Muscle of leg (tissue), 11 donors: ENCODE results near the gene TTLL1. TPM values are rescaled to one million over a fixed set of nuclear protein-coding genes. Genes with fewer than 3 reads are reported as not detected.

ENCODE experiments used
- DNase-seq: peaks from one replicate; pipeline ENCODE4 v3.0.0; 2013
- H3K27ac ChIP-seq: one replicate; pipeline ENCODE4 v1.5.1; 2013; ENCODE audit warnings: mild to moderate bottlenecking, low read length, control low read depth
- H3K27me3 ChIP-seq: one replicate; pipeline ENCODE4 v1.6.1; 2013; ENCODE audit warnings: low read length; ENCODE audit not compliant: control insufficient read depth, insufficient read depth
- H3K36me3 ChIP-seq: one replicate; pipeline ENCODE4 v1.6.1; 2013; ENCODE audit warnings: low read length; ENCODE audit not compliant: control insufficient read depth, insufficient read depth
- H3K4me1 ChIP-seq: one replicate; pipeline ENCODE4 v1.6.1; 2013; ENCODE audit warnings: low read length; ENCODE audit not compliant: control insufficient read depth, insufficient read depth
- H3K4me3 ChIP-seq: one replicate; pipeline ENCODE4 v1.5.1; 2013; ENCODE audit warnings: low read length, control low read depth
- H3K9me3 ChIP-seq: replicated peaks from 2 replicates; pipeline ENCODE4 v1.6.1; 2013; ENCODE audit warnings: low read depth, low read length; ENCODE audit not compliant: control insufficient read depth
- WGBS: methylation state at CpG from one replicate; pipeline ENCODE4 v1.1.5; 2013; ENCODE audit warnings: missing lambda C conversion rate; ENCODE audit not compliant: insufficient coverage; 5-methylcytosine and 5-hydroxymethylcytosine counted together
- polyA plus RNA-seq, 8 donors: library from polyadenylated mRNA; unstranded; fragments of 120-200 nt; gene quantifications; one replicate each; pipeline versions ENCODE4 v1.2.1 to v1.2.3, GENCODE V29; 2013; ENCODE audit warnings: inconsistent platforms in 1 of 8, low replicate concordance in 1 of 8; ENCODE audit not compliant: insufficient read length in 8 of 8, insufficient read depth in 1 of 8
- total RNA-seq: library from RNA; stranded (reverse); fragments of 120-200 nt; gene quantifications from one replicate; pipeline ENCODE4 v1.2.4, GENCODE V29; 2013

The TTLL1 gene
- total and polyA plus RNA-seq, 9 donors = 9.1 to 11.4 (median 10.4) TPM

GRCh38 chr22:43098356-43098755, 9.2 kb upstream of the TTLL1 start:
- peaks cover 5% of the 10 kb centered on the region for H3K9me3 ChIP-seq
- H3K4me3 ChIP-seq = no peak overlapping the region
- H3K27me3 ChIP-seq = no peaks in the 10 kb centered on the region
- 53% methylated on average over 2 of the region's 4 CpGs for WGBS
- H3K27ac ChIP-seq = no peak overlapping the region
- H3K4me1 ChIP-seq = peaks cover 3% of the 10 kb centered on the region
- DNase-seq = no peak
- no peaks in the 10 kb centered on the region for H3K36me3 ChIP-seq

GRCh38 chr22:43096420-43096819, 7.2 kb upstream of the TTLL1 start:
- no peak for DNase-seq
- H3K27me3 ChIP-seq = no peaks in the 10 kb centered on the region
- H3K36me3 ChIP-seq = no peaks in the 10 kb centered on the region
- H3K4me3 ChIP-seq = no peak overlapping the region
- no peak overlapping the region for H3K27ac ChIP-seq
- 94% methylated on average over 2 of the region's 8 CpGs for WGBS
- peaks cover 3% of the 10 kb centered on the region for H3K4me1 ChIP-seq
- H3K9me3 ChIP-seq = peaks cover 5% of the 10 kb centered on the region

GRCh38 chr22:43094551-43094950, 5.4 kb upstream of the TTLL1 start:
- Histone ChIP-seq H3K36me3 (no peaks in the 10 kb centered on the region), H3K4me3 (no peak overlapping the region), H3K27ac (no peak overlapping the region), H3K4me1 (peaks cover 7% of the 10 kb centered on the region), H3K27me3 (no peaks in the 10 kb centered on the region), H3K9me3 (peaks cover 5% of the 10 kb centered on the region)
- 53% methylated on average over 2 of the region's 4 CpGs for WGBS
- DNase-seq = no peak

GRCh38 chr22:43094085-43094484, 4.9 kb upstream of the TTLL1 start:
- no peak for DNase-seq
- no peak overlapping the region for H3K27ac ChIP-seq
- no peaks in the 10 kb centered on the region for H3K27me3 ChIP-seq
- WGBS = 68% methylated on average over 6 of the region's 7 CpGs
- H3K4me1 ChIP-seq = peaks cover 9% of the 10 kb centered on the region
- no peak overlapping the region for H3K4me3 ChIP-seq
- H3K36me3 ChIP-seq = no peaks in the 10 kb centered on the region
- peaks cover 5% of the 10 kb centered on the region for H3K9me3 ChIP-seq

GRCh38 chr22:43092085-43092484, 2.9 kb upstream of the TTLL1 start:
- Histone ChIP-seq H3K27me3 (no peaks in the 10 kb centered on the region), H3K4me1 (peaks cover 15% of the 10 kb centered on the region)

GRCh38 chr22:43090130-43090789, 1.1 kb upstream of the TTLL1 start:
- H3K27ac ChIP-seq = no peak overlapping the region
- 40% methylated on average over 1 of the region's 6 CpGs for WGBS

More at GRCh38 chr22:43092085-43092484, 2.9 kb upstream of the TTLL1 start:
- no peak for DNase-seq
- peaks cover 5% of the 10 kb centered on the region for H3K9me3 ChIP-seq
- H3K27ac ChIP-seq = no peak overlapping the region
- no peaks in the 10 kb centered on the region for H3K36me3 ChIP-seq
- H3K4me3 ChIP-seq = no peak overlapping the region
- WGBS = 71% methylated on average over 7 of the region's 9 CpGs

GRCh38 chr22:43088627-43088983, 586 bp downstream of the TTLL1 start:
- WGBS = 20% methylated on average over 1 of the region's 9 CpGs
- H3K4me1 ChIP-seq = peaks cover 12% of the 10 kb centered on the region
- H3K4me3 ChIP-seq = peak overlapping the region; percentile 80
- no peaks in the 10 kb centered on the region for H3K36me3 ChIP-seq
- no peak for DNase-seq
- no peaks in the 10 kb centered on the region for H3K9me3 ChIP-seq
- H3K27ac ChIP-seq = no peak overlapping the region
- no peaks in the 10 kb centered on the region for H3K27me3 ChIP-seq

More at GRCh38 chr22:43090130-43090789, 1.1 kb upstream of the TTLL1 start:
- Histone ChIP-seq H3K36me3 (no peaks in the 10 kb centered on the region), H3K4me1 (peaks cover 15% of the 10 kb centered on the region), H3K9me3 (no peaks in the 10 kb centered on the region), H3K27me3 (no peaks in the 10 kb centered on the region), H3K4me3 (no peak overlapping the region)
- DNase-seq = peak; percentile 90

GRCh38 chr22:43085658-43086606, 3.3 kb downstream of the TTLL1 start:
- 86% methylated on average over 1 of the region's 19 CpGs for WGBS
- peaks cover 12% of the 10 kb centered on the region for H3K4me1 ChIP-seq
- DNase-seq = no peak

GRCh38 chr22:43081968-43082367, 7.2 kb downstream of the TTLL1 start:
- no peaks in the 10 kb centered on the region for H3K9me3 ChIP-seq
- WGBS = 90% methylated on average over 2 of the region's 4 CpGs

More at GRCh38 chr22:43085658-43086606, 3.3 kb downstream of the TTLL1 start:
- no peak overlapping the region for H3K27ac ChIP-seq
- no peaks in the 10 kb centered on the region for H3K36me3 ChIP-seq
- no peaks in the 10 kb centered on the region for H3K9me3 ChIP-seq
- no peaks in the 10 kb centered on the region for H3K27me3 ChIP-seq
- H3K4me3 ChIP-seq = no peak overlapping the region

GRCh38 chr22:43080616-43081015, 8.6 kb downstream of the TTLL1 start:
- no peak for DNase-seq
- 100% methylated on average over 1 of the region's 2 CpGs for WGBS
- no peak overlapping the region for H3K27ac ChIP-seq
- no peaks in the 10 kb centered on the region for H3K9me3 ChIP-seq
- no peaks in the 10 kb centered on the region for H3K36me3 ChIP-seq
- no peaks in the 10 kb centered on the region for H3K27me3 ChIP-seq
- H3K4me3 ChIP-seq = no peak overlapping the region
- no peaks in the 10 kb centered on the region for H3K4me1 ChIP-seq

More at GRCh38 chr22:43081968-43082367, 7.2 kb downstream of the TTLL1 start:
- Histone ChIP-seq H3K36me3 (no peaks in the 10 kb centered on the region), H3K27ac (no peak overlapping the region), H3K4me3 (no peak overlapping the region), H3K4me1 (no peaks in the 10 kb centered on the region), H3K27me3 (no peaks in the 10 kb centered on the region)
- DNase-seq = no peak
